HUES48 (cell line): ENCODE data around the gene SPACA7.

Experiments
- H3K27ac ChIP-seq: one replicate; pipeline ENCODE4 v1.7.0; 2013; ENCODE audit warnings: low read depth, low read length, inconsistent platforms
- H3K27me3 ChIP-seq: 2 replicates; pipeline ENCODE4 v1.6.1; 2013; ENCODE audit warnings: mild to moderate bottlenecking, low read length; ENCODE audit not compliant: control insufficient read depth, insufficient read depth
- H3K36me3 ChIP-seq: 2 replicates; pipeline ENCODE4 v1.6.1; 2013; ENCODE audit warnings: low read length; ENCODE audit not compliant: control insufficient read depth, insufficient read depth
- H3K4me1 ChIP-seq: 2 replicates; pipeline ENCODE4 v1.6.1; 2013; ENCODE audit warnings: mild to moderate bottlenecking, low read length; ENCODE audit not compliant: control insufficient read depth, insufficient read depth
- H3K4me3 ChIP-seq: 2 replicates; pipeline ENCODE4 v1.5.1; 2013; ENCODE audit warnings: mild to moderate bottlenecking, low read depth, low read length
- H3K9ac ChIP-seq: 2 replicates; pipeline ENCODE4 v1.6.1; 2013; ENCODE audit warnings: mild to moderate bottlenecking, low read depth, low read length, moderate library complexity
- H3K9me3 ChIP-seq: 2 replicates; pipeline ENCODE4 v1.6.1; 2013; ENCODE audit warnings: low read length; ENCODE audit not compliant: control insufficient read depth, insufficient read depth

The SPACA7 gene

DNA sequence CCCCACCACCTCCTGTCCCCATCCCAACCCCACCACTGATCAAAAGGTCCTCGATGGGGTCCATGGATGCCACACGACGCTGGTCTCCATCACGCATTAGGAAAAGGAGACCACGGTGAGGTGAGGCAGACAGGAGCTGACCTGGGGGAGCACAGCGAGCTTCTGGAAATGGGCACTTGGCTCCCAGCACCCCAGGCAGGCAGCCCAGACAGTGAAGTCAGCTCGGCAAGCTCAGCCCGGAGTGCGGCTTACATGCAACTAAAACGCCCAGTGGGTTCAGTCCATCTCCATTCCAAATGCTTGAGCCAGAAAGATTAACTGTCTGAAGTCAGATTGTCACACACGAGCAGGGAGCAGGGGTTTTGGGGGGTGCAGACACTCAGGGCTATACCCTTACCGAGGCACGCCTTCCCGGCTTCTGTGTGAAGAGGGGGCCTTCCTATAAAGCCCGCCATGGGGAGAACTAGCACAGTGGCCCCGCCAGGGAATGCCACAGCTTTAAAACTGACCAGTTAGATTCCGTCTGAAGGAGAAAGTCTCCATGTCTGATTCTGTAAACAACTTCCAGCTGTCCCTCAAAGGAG lies 79.4 kb downstream of the SPACA7 start:
- Histone ChIP-seq H3K9ac (no peak overlapping the region), H3K27me3 (no peaks in the 10 kb centered on the region), H3K36me3 (no peaks in the 10 kb centered on the region), H3K4me1 (no peaks in the 10 kb centered on the region), H3K27ac (no peak overlapping the region), H3K9me3 (no peaks in the 10 kb centered on the region; the same call in 1 of the 2 replicates), H3K4me3 (no peak overlapping the region)

DNA sequence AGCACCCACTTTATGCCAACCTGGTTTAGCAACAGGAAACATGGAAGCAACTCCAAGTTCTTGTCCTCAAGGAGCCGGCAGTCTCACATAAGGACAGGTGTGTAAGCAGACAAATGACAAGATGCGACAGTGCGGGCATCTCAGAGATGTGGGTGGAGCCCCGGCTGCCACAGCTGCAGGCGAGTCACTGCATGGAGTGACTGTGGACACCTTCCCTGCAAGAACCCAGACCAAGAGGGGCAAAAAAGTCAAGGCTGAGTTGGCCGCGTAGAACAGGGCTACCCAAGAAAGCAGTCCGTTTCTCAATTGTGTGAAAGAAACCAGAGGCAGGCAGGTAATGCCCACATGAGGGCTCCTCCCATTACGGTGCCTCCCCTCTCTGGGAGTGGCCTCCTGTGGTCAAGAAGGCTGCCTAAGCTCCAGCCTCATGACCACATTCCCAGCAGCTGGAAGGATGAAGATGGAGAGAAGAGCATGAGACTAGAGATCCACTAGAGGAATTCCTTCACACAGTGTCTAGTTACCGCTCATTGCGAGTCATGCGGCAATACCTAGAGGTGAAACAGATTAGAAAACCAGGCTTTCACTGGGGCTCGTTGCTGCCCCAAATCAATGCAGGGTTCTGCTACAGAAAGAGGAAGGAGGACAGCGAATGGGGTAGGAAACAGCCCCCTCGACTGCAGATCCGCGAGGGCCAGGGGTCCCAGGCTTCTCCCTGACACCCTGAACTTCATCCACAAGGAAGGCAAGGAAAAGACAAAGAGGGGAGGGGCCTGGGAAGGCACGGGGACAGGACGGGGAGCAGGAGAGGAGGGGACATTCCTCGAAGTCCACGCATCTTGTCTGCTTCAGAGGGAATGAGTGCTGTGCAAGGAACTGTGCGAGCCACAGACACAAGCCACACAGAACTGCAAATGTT lies 80.2 kb downstream of the SPACA7 start:
- H3K9me3 ChIP-seq: no peaks in the 10 kb centered on the region; the same call in 1 of the 2 replicates
- no peaks in the 10 kb centered on the region for H3K4me1 ChIP-seq
- no peaks in the 10 kb centered on the region for H3K36me3 ChIP-seq
- no peak overlapping the region for H3K9ac ChIP-seq
- no peaks in the 10 kb centered on the region for H3K27me3 ChIP-seq
- H3K27ac ChIP-seq: no peak overlapping the region
- H3K4me3 ChIP-seq: no peak overlapping the region

DNA sequence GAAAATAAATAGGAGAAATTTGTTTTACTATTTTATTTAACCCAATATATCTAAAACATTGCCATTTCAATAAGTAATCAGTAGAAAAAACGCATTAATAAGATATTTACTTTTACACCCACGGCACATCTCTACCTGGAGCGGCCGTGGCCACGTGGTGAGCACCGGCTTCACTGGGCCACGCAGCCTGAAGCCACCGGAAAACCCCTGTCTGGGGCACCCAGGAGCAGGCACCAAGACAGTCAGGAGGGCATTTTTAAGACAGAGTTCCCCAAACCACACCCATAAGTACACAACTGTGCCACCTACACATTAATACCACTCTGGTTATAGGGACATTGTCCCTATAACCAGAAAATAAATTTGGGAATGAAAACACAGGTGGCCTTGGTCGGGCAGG lies 80.9 kb downstream of the SPACA7 start:
- H3K4me1 ChIP-seq: no peaks in the 10 kb centered on the region
- H3K27ac ChIP-seq: no peak overlapping the region
- no peaks in the 10 kb centered on the region for H3K27me3 ChIP-seq
- H3K9ac ChIP-seq: no peak overlapping the region
- H3K4me3 ChIP-seq: no peak overlapping the region
- H3K36me3 ChIP-seq: no peaks in the 10 kb centered on the region
- no peaks in the 10 kb centered on the region; the same call in 1 of the 2 replicates for H3K9me3 ChIP-seq

DNA sequence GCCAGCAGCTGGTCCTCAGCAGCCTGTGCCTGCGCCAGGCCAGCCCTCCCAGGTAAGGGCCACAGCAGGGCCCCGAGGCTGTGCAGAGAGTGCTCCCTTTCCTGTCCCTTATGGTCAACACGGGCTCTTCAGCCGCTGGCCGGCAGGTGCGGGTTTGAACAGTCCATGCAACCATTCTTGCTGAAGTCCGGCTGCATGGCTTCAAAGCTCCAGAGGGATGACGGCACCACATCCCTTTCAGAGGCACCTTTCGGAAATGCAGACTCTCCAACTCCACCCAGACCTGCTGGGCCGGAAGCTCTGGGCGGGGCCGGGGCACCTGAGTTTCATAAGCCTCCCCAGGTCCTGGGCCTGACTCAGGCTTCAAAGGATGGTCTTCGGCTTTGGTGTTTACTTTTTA lies 81.3 kb downstream of the SPACA7 start:
- H3K9me3 ChIP-seq: no peaks in the 10 kb centered on the region; the same call in 1 of the 2 replicates
- no peaks in the 10 kb centered on the region for H3K27me3 ChIP-seq
- H3K36me3 ChIP-seq: no peaks in the 10 kb centered on the region
- H3K27ac ChIP-seq: no peak overlapping the region
- no peaks in the 10 kb centered on the region for H3K4me1 ChIP-seq
- no peak overlapping the region for H3K4me3 ChIP-seq
- H3K9ac ChIP-seq: no peak overlapping the region

DNA sequence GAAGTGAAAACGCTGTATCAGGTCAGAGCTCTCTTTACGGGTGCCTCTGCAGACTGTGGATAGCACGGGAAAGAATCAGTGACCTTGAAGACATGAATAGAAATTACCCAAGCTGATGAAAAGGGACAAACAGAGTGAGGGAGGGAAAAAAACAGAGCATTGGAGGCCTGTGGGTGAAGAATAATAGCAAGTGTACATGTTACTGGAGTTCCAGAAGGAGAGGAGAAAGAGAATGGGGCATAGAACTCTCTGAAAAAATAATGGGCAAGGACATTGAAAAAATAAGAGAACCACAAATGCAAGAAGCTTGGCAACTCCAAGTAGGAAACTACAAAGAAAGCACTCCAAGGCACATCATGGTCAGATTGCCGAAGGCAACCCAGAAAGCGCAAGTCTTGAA lies 86.3 kb downstream of the SPACA7 start:
- Histone ChIP-seq H3K36me3 (no peaks in the 10 kb centered on the region), H3K27ac (no peak overlapping the region), H3K9me3 (no peaks in the 10 kb centered on the region; the same call in 1 of the 2 replicates), H3K9ac (no peak overlapping the region), H3K27me3 (no peaks in the 10 kb centered on the region), H3K4me1 (no peaks in the 10 kb centered on the region; the same call in 1 of the 2 replicates), H3K4me3 (no peak overlapping the region)

DNA sequence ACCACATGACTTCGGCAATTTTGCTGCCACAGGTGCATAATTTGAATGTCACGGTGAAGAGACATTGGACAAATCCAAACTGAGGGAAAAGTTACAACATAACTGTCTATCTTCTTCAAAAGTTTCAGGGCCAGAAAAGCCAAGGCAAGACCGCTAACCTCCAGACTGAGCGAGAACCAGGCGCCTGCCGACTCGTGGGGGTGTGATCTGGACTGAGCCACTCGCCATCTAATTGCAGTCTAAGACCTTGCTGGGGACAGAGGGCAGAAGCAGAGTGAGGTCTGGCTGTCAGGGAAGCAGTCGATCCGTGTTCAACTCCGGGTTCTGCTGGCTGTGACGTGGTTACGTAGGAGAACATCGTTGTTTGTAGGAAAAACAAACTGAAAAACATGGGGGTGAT lies 88.6 kb downstream of the SPACA7 start:
- no peaks in the 10 kb centered on the region; the same call in 1 of the 2 replicates for H3K9me3 ChIP-seq
- H3K4me1 ChIP-seq: no peaks in the 10 kb centered on the region; the same call in 1 of the 2 replicates
- H3K27ac ChIP-seq: no peak overlapping the region
- no peak overlapping the region for H3K4me3 ChIP-seq
- no peaks in the 10 kb centered on the region for H3K36me3 ChIP-seq
- no peaks in the 10 kb centered on the region for H3K27me3 ChIP-seq
- H3K9ac ChIP-seq: no peak overlapping the region

DNA sequence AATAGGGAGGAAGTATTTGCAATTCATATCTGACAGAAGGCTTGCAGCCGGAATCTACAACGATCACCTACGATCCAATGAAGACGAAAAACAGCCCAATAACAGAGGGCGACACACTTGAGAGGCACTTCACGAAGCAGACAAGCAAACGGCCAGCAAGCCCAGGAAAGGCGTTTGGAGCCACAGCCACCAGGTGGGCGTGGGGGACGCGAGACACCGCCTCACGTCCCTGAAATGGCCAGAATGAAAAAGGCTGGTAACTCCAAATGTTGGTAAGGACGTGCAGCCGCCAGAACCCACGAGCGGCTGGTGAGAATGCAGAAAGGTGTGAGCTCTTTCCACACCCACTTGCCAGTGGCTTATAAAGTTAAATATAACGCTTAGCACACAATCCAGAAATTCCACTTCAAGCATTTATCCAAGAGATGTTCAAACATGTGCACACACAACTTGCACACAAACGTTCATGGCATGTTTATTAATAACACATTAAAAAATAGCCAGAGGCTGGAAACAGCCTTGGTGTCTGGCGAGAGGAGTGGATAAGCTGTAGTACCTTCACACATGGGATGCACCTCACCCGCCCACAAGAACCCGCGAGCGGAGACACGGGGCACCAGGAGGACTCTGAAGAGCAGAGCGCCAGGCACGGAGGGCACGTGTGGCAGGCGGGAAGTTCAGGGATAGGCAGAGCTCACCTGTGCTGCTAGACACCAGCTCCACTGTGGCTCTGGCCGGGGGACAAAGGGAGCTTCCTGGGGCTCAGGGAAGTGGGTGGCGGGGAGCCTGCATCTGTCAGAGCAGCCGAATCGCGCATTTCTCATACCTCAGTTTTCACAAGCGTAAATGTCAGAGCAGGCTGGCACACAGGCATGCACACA lies 89.3 kb downstream of the SPACA7 start:
- H3K4me3 ChIP-seq: no peak overlapping the region
- no peaks in the 10 kb centered on the region for H3K36me3 ChIP-seq
- H3K4me1 ChIP-seq: no peaks in the 10 kb centered on the region; the same call in 1 of the 2 replicates
- H3K9me3 ChIP-seq: no peaks in the 10 kb centered on the region
- H3K27ac ChIP-seq: no peak overlapping the region
- no peaks in the 10 kb centered on the region for H3K27me3 ChIP-seq
- no peak overlapping the region for H3K9ac ChIP-seq

DNA sequence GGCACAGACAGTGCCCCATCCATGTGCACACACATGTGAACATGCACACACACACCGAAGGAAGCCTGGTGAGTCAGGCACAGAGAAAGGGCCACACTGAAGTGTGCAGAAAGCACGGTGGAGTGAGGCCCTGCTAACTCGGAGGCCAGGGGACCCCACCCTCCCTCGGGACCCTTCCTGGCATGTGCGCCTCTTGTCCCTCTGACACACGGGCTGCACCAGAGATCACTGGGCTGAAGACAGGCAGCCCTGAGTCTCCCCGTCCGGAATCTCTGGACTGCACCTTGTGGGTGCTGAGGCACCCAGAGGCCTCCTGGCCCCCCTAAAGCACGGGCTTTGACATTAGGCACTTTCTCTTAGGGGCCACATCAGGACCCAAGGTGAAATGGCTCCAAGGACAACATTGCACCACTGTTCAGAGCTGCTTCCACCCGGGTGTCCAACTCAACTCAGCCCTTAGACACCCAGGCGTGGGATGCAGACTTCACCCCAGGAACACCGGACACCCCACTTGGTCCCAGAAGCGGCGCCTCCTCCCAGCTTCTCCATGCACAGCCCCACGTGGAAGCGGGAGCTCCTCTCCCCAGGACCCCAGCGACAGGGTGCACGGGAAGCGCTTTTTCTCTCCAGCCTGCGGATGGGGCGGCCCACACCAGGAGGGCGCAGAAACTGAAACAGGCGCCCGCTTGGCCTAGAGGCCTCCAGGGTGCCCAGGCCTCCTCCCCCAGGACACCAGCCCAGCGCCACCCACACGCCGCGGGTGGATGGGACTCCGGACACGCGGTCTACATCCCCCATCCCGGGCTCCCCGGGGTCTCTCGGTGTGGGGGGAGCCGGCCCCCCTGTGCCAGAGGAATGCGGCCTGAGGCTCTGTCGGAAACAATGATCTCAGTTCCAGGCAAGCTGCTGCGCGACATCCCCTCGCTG lies 90.2 kb downstream of the SPACA7 start:
- no peak overlapping the region for H3K9ac ChIP-seq
- H3K27ac ChIP-seq: no peak overlapping the region
- no peaks in the 10 kb centered on the region for H3K36me3 ChIP-seq
- no peaks in the 10 kb centered on the region for H3K9me3 ChIP-seq
- no peaks in the 10 kb centered on the region; the same call in 1 of the 2 replicates for H3K4me1 ChIP-seq
- H3K27me3 ChIP-seq: no peaks in the 10 kb centered on the region
- H3K4me3 ChIP-seq: no peak overlapping the region

DNA sequence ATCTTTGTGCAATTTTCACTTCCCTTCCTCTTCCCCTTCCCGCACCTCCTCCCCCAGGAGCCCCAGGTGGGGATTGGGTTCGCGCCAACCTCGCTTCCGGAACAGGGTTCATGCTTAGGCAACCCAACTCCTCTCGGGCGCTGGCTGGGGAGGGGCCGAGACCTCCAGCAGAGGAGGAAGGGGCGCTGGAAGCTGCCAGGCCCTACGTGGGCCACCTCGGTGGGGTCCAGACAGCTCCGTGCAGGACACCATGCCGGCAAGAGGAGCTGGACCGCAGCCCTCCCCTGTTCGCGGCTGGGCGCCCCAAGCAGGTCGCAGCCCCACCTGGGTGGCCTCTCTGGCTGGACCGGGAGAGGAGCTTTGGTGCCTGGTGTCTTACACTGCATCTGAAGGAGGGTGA lies 91.1 kb downstream of the SPACA7 start:
- H3K9ac ChIP-seq: no peak overlapping the region
- H3K9me3 ChIP-seq: no peaks in the 10 kb centered on the region
- H3K4me3 ChIP-seq: no peak overlapping the region
- H3K36me3 ChIP-seq: no peaks in the 10 kb centered on the region
- no peak overlapping the region for H3K27ac ChIP-seq
- H3K4me1 ChIP-seq: no peaks in the 10 kb centered on the region; the same call in 1 of the 2 replicates
- H3K27me3 ChIP-seq: no peaks in the 10 kb centered on the region

DNA sequence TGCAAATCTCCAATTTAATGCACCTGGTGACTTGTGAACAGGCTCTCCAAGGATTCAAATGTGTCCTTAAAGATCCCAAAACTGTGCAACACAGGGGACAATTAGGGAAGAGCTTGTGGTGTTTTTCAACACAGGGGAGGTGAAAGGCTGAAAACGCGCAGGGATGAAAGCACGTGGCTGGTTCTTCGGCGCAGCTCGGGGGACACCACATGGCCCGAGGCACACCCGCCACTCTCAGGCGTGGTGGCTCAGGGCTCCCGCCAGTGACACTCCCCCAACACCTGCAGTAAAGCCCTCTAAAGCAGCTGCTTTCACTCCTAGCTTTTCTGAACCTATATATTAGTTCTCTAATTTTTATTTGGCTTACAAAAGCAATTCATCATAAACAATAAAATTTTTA lies 91.9 kb downstream of the SPACA7 start:
- no peak overlapping the region for H3K4me3 ChIP-seq
- no peaks in the 10 kb centered on the region; the same call in 1 of the 2 replicates for H3K4me1 ChIP-seq
- H3K9me3 ChIP-seq: no peaks in the 10 kb centered on the region

More for the DNA sequence above, 91.9 kb downstream of the SPACA7 start:
- H3K36me3 ChIP-seq: no peaks in the 10 kb centered on the region
- H3K27me3 ChIP-seq: no peaks in the 10 kb centered on the region
- H3K9ac ChIP-seq: no peak overlapping the region
- H3K27ac ChIP-seq: no peak overlapping the region
